ENCODE measurements around the gene FAM135A. TPM values are rescaled to one million over a fixed set of nuclear protein-coding genes. Genes with fewer than 3 reads are reported as not detected.

Gene FAM135A
- 10 to 100 TPM; 42.1 to 63.3 (median 56.3) TPM for total RNA-seq
- long read RNA-seq, donor 1, full-length matches to known transcripts = 1 of 19 reads
- long read RNA-seq, donor 1, partial matches to known transcripts = 6 of 19 reads
- long read RNA-seq, donor 1, other reads (novel, unspliced or antisense) = 12 of 19 reads
- long read RNA-seq, donor 2, partial matches to known transcripts = 5 of 9 reads
- long read RNA-seq, donor 2, other reads (novel, unspliced or antisense) = 4 of 9 reads

- DNase-seq = peak; percentile 99
- peak within 1 kb of the TSS; percentile 84 for H3K4me3 ChIP-seq
- ATAC-seq = peak; percentile 96
- no peaks in the 10 kb centered on the region for H3K9me3 ChIP-seq
- intact Hi-C loops (cut with DNase I, micrococcal nuclease) = no loop called here
- no peak for TF ChIP-seq CTCF (IDR thresholded peaks at IDR 0.05)
- H3K4me1 ChIP-seq (ENCODE audit: low read depth) = peaks cover 19% of the 10 kb centered on the region
- no peaks in the 10 kb centered on the region for H3K36me3 ChIP-seq (ENCODE audit: low read depth)
These were observed at the start of gene FAM135A for GRCh38 chr6:70413114-70413991. FAM135A (plus strand) TSS chr6:70413508; CDS start chr6:70428343, 14,835 bp downstream.

- no peaks in the 10 kb centered on the region for H3K9me3 ChIP-seq
- DNase-seq (peak in 1 of 3 donors; percentile 35), ATAC-seq (peak; percentile 24)
- intact Hi-C loops (cut with DNase I, micrococcal nuclease) = no loop called here
- no peak for TF ChIP-seq CTCF (IDR thresholded peaks at IDR 0.05)
- H3K4me3 ChIP-seq = no peak overlapping the region
- H3K4me1 ChIP-seq (ENCODE audit: low read depth) = peaks cover 7% of the 10 kb centered on the region
- H3K36me3 ChIP-seq (ENCODE audit: low read depth) = no peaks in the 10 kb centered on the region
These were observed 49.4 kb upstream of the FAM135A start for GRCh38 chr6:70363741-70364493.

GRCh38 chr6:70369332-70369950 is 43.9 kb upstream of the FAM135A start:
- H3K36me3 ChIP-seq (ENCODE audit: low read depth) = no peaks in the 10 kb centered on the region
- no peaks in the 10 kb centered on the region for H3K4me1 ChIP-seq (ENCODE audit: low read depth)
- intact Hi-C loops (cut with DNase I, micrococcal nuclease) = loop anchor here in 1 of 2 donors (5.0 kb wide), 1 partner anchor 57 kb away; no protein-coding TSS in a partner anchor
- DNase-seq (peak in 2 of 3 donors; percentile 64 to 79), ATAC-seq (peak; percentile 95)
- no peak overlapping the region for H3K4me3 ChIP-seq
- H3K9me3 ChIP-seq = no peaks in the 10 kb centered on the region
- TF ChIP-seq CTCF (IDR thresholded peaks at IDR 0.05) = peak; percentile 89

GRCh38 chr6:70370496-70370895 is 42.8 kb upstream of the FAM135A start:
- intact Hi-C loops (cut with DNase I, micrococcal nuclease) = loop anchor here in 1 of 2 donors (10.0 kb wide), 1 partner anchor 54 kb away; no protein-coding TSS in a partner anchor
- no peak for ATAC-seq
- Histone ChIP-seq H3K4me3 (no peak overlapping the region), H3K36me3 (ENCODE audit: low read depth) (no peaks in the 10 kb centered on the region), H3K9me3 (no peaks in the 10 kb centered on the region), H3K4me1 (ENCODE audit: low read depth) (no peaks in the 10 kb centered on the region)
- no peak for TF ChIP-seq CTCF (IDR thresholded peaks at IDR 0.05)
- no peak for DNase-seq
